ENCODE measurements around the gene SLC43A1.

Gene SLC43A1

GRCh38 chr11:57513452-57513795, 2.1 kb downstream of the SLC43A1 start:
- Mint-ChIP-seq H3K4me3 (peak overlapping the region; percentile 94), H3K4me1 (ENCODE audit: low read depth) (peaks cover 36% of the 10 kb centered on the region), H3K27ac (peak overlapping the region; percentile 80), H3K27me3 (no peaks in the 10 kb centered on the region), H3K36me3 (ENCODE audit: low read depth) (peaks cover 36% of the 10 kb centered on the region), H3K9me3 (no peaks in the 10 kb centered on the region)
- DNase-seq = no peak

- Mint-ChIP-seq H3K27ac (peak overlapping the region; percentile 52), H3K9me3 (no peaks in the 10 kb centered on the region), H3K4me1 (ENCODE audit: low read depth) (peaks cover 36% of the 10 kb centered on the region), H3K4me3 (peak overlapping the region; percentile 94), H3K27me3 (no peaks in the 10 kb centered on the region), H3K36me3 (ENCODE audit: low read depth) (peaks cover 41% of the 10 kb centered on the region)
- DNase-seq = no peak
These were observed 2.7 kb downstream of the SLC43A1 start for GRCh38 chr11:57512646-57513451.

DNA sequence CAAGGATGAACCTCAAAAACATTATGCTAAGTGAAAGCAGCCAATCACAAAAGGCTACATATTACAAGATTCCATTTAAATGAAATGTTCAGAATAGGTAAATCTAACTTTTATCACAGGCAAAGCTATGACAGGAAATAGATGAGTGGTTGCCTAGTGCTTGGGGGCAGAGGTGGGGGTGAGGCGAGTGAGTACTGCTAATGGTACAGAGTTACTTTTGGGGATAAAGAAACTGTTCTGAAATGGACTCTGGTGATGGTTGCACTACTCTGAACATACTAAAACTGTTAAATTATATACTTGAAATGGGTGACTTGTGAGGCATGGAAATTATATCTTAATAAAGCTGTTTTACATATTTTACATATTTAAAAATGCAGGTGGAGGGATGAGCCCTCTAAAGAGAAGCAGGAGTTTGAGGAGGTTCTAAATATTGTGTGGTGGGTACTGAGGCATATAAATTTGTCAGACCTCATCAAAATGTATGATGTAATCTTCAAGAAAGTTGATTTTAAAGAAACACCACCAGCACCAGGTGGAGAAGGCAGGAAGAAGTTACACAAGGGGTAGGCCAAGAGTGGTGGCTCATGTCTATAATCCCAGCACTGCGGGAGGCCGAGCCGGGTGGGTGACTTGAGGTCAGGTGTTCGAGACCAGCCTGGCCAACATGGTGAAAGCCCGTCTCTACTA, 3.6 kb downstream of the SLC43A1 start:
- H3K27me3 Mint-ChIP-seq = no peaks in the 10 kb centered on the region
- no peak overlapping the region for H3K4me3 Mint-ChIP-seq
- H3K36me3 Mint-ChIP-seq (ENCODE audit: low read depth) = peaks cover 44% of the 10 kb centered on the region
- peak overlapping the region; percentile 5 for H3K27ac Mint-ChIP-seq
- DNase-seq = no peak
- H3K4me1 Mint-ChIP-seq (ENCODE audit: low read depth) = peaks cover 36% of the 10 kb centered on the region
- no peaks in the 10 kb centered on the region for H3K9me3 Mint-ChIP-seq

DNA sequence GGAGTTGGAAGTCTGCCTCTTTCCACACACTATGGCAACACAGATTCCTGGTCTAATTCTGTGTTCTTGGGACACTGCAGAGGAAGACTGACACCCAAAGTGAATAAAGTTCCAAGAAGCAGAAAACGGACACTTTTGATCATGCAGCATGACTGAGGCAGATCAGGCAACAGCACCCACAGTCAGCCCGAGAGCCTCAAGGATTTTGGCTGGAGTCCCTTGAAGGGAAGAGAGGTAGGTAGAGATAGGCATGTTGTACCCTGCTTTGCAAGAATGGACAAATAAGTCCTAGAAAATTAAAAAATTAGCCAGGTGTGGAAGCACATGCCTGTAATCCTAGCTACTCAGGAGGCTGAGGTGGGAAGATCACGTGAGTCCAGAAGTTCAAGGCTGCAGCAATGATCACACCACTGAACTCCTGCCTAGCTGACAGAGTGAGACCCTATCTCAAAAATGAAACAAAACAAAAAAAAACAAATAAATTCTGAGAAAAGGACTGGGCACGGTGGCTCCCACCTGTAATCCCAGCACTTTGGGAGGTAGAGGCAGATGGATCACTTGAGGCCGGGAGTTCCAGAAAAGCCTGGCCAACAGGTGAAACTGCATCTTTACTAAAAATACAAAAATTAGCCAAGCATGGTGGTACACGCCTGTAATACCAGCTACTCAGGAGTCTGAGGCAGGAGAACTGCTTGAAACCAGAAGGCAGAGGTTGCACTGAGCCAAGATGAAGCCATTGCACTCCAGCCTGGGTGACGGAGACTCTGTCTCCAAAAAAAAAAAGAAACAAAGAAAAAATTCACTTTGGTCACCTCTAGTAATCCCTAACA, 6.9 kb downstream of the SLC43A1 start:
- no peaks in the 10 kb centered on the region for H3K27me3 Mint-ChIP-seq
- no peak overlapping the region for H3K4me3 Mint-ChIP-seq
- H3K9me3 Mint-ChIP-seq = no peaks in the 10 kb centered on the region
- no peak overlapping the region for H3K27ac Mint-ChIP-seq
- H3K36me3 Mint-ChIP-seq (ENCODE audit: low read depth) = peaks cover 52% of the 10 kb centered on the region
- no peak for DNase-seq
- peaks cover 24% of the 10 kb centered on the region for H3K4me1 Mint-ChIP-seq (ENCODE audit: low read depth)

GRCh38 chr11:57506522-57506921, 9.0 kb downstream of the SLC43A1 start:
- Mint-ChIP-seq H3K4me3 (no peak overlapping the region), H3K27me3 (no peaks in the 10 kb centered on the region), H3K9me3 (no peaks in the 10 kb centered on the region), H3K27ac (no peak overlapping the region), H3K36me3 (ENCODE audit: low read depth) (peaks cover 51% of the 10 kb centered on the region), H3K4me1 (ENCODE audit: low read depth) (peaks cover 5% of the 10 kb centered on the region)
- DNase-seq = no peak

GRCh38 chr11:57504511-57504910, 11.0 kb downstream of the SLC43A1 start:
- no peaks in the 10 kb centered on the region for H3K9me3 Mint-ChIP-seq
- H3K36me3 Mint-ChIP-seq (ENCODE audit: low read depth) = peaks cover 64% of the 10 kb centered on the region
- H3K27me3 Mint-ChIP-seq = no peaks in the 10 kb centered on the region
- no peak overlapping the region for H3K27ac Mint-ChIP-seq
- DNase-seq = no peak
- H3K4me1 Mint-ChIP-seq (ENCODE audit: low read depth) = peaks cover 4% of the 10 kb centered on the region
- H3K4me3 Mint-ChIP-seq = no peak overlapping the region

GRCh38 chr11:57502870-57503269, 12.6 kb downstream of the SLC43A1 start:
- peaks cover 65% of the 10 kb centered on the region for H3K36me3 Mint-ChIP-seq (ENCODE audit: low read depth)
- no peak overlapping the region for H3K4me3 Mint-ChIP-seq
- peaks cover 4% of the 10 kb centered on the region for H3K4me1 Mint-ChIP-seq (ENCODE audit: low read depth)
- DNase-seq = no peak
- H3K27ac Mint-ChIP-seq = no peak overlapping the region
- no peaks in the 10 kb centered on the region for H3K27me3 Mint-ChIP-seq
- H3K9me3 Mint-ChIP-seq = no peaks in the 10 kb centered on the region

- Mint-ChIP-seq H3K27me3 (no peaks in the 10 kb centered on the region), H3K9me3 (no peaks in the 10 kb centered on the region), H3K27ac (no peak overlapping the region), H3K4me1 (ENCODE audit: low read depth) (peaks cover 4% of the 10 kb centered on the region), H3K36me3 (ENCODE audit: low read depth) (peaks cover 66% of the 10 kb centered on the region), H3K4me3 (no peak overlapping the region)
- DNase-seq = no peak
These were observed 13.1 kb downstream of the SLC43A1 start for GRCh38 chr11:57502376-57502775.

DNA sequence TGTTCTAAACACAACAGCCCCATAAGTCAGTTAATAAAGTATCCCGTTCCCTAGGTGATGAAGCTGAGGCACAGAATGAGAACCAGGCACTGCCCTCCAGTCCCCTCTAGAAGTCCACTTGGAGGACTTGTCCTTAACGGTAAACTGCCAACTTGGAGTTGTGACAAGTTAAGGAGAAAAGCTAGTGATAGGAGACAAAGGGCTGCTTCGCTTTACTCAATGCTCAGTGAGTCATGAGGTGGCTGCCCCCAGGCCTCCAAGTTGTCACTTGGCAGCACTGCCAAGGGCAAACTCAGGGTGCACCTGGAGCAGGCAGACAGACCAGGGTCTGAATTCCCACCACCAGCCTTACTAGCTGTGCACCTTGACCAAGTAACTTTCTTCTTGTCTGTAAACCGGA, 13.5 kb downstream of the SLC43A1 start:
- peaks cover 4% of the 10 kb centered on the region for H3K4me1 Mint-ChIP-seq (ENCODE audit: low read depth)
- no peaks in the 10 kb centered on the region for H3K9me3 Mint-ChIP-seq
- no peaks in the 10 kb centered on the region for H3K27me3 Mint-ChIP-seq
- no peak overlapping the region for H3K27ac Mint-ChIP-seq
- peaks cover 70% of the 10 kb centered on the region for H3K36me3 Mint-ChIP-seq (ENCODE audit: low read depth)
- no peak overlapping the region for H3K4me3 Mint-ChIP-seq
- DNase-seq = no peak

GRCh38 chr11:57500926-57501325, 14.6 kb downstream of the SLC43A1 start:
- peaks cover 4% of the 10 kb centered on the region for H3K4me1 Mint-ChIP-seq (ENCODE audit: low read depth)
- no peaks in the 10 kb centered on the region for H3K9me3 Mint-ChIP-seq
- no peak overlapping the region for H3K27ac Mint-ChIP-seq
- no peak for DNase-seq
- H3K4me3 Mint-ChIP-seq = no peak overlapping the region
- H3K27me3 Mint-ChIP-seq = no peaks in the 10 kb centered on the region
- H3K36me3 Mint-ChIP-seq (ENCODE audit: low read depth) = peaks cover 74% of the 10 kb centered on the region

GRCh38 chr11:57500515-57500914, 15.0 kb downstream of the SLC43A1 start:
- Mint-ChIP-seq H3K9me3 (no peaks in the 10 kb centered on the region), H3K4me3 (no peak overlapping the region), H3K4me1 (ENCODE audit: low read depth) (peaks cover 4% of the 10 kb centered on the region), H3K36me3 (ENCODE audit: low read depth) (peaks cover 74% of the 10 kb centered on the region), H3K27ac (no peak overlapping the region), H3K27me3 (no peaks in the 10 kb centered on the region)
- no peak for DNase-seq

- Mint-ChIP-seq H3K9me3 (no peaks in the 10 kb centered on the region), H3K4me1 (ENCODE audit: low read depth) (peaks cover 4% of the 10 kb centered on the region), H3K4me3 (no peak overlapping the region), H3K27me3 (no peaks in the 10 kb centered on the region), H3K36me3 (ENCODE audit: low read depth) (peaks cover 72% of the 10 kb centered on the region), H3K27ac (no peak overlapping the region)
- no peak for DNase-seq
These were observed 15.5 kb downstream of the SLC43A1 start for GRCh38 chr11:57499983-57500461.

DNA sequence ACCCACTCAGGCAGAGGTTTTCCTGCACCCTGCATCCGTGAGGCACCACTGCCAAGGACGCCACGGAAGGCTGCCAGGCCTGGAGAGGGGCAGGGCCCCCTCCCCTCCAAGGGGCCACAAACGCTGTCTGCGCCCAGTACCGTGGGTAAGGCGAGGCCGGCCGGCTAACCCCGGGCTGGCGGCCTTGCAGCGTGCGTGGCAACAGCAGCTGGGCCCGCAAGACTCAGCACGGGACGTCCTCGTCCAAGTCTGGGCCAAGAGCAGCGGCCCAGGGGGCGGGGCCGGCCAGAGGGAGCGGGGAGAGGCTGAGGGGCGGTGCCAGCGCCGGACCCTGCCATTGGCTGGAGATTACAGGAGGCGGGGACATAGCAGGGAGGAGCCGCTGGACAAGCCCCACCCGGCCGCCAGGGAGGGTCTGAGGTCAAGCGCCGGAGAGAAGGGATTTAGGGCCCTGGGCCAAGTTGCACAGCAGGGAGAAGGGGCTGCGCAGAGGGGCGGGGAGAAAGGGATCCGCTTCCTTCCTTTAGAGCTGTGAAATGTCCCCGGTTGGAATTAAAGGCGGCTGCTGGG, 16.0 kb downstream of the SLC43A1 start:
- H3K4me3 Mint-ChIP-seq = no peak overlapping the region

GRCh38 chr11:57498540-57498939, 17.0 kb downstream of the SLC43A1 start:
- H3K9me3 Mint-ChIP-seq = no peaks in the 10 kb centered on the region
- peaks cover 14% of the 10 kb centered on the region for H3K4me1 Mint-ChIP-seq (ENCODE audit: low read depth)
- no peak for DNase-seq
- no peak overlapping the region for H3K4me3 Mint-ChIP-seq
- H3K27ac Mint-ChIP-seq = peak overlapping the region; percentile 26
- peaks cover 75% of the 10 kb centered on the region for H3K36me3 Mint-ChIP-seq (ENCODE audit: low read depth)
- H3K27me3 Mint-ChIP-seq = no peaks in the 10 kb centered on the region

More for the DNA sequence above, 16.0 kb downstream of the SLC43A1 start:
- Mint-ChIP-seq H3K27ac (no peak overlapping the region), H3K9me3 (no peaks in the 10 kb centered on the region), H3K36me3 (ENCODE audit: low read depth) (peaks cover 69% of the 10 kb centered on the region), H3K4me1 (ENCODE audit: low read depth) (peaks cover 5% of the 10 kb centered on the region), H3K27me3 (no peaks in the 10 kb centered on the region)
- peak; percentile 66 for DNase-seq

Measured in activated T-cell treated with anti-CD3 and anti-CD28 coated beads, Interleukin-2, amount 50 U/mL, for 24 hours (primary cell).